ENCODE measurements around the gene CUX1.
"Not testable (repeated sequence)": the region's sequence is repeated elsewhere in the genome, so short reads cannot be mapped to it uniquely, and the experiment has no call there.

CUX1 gene

DNA sequence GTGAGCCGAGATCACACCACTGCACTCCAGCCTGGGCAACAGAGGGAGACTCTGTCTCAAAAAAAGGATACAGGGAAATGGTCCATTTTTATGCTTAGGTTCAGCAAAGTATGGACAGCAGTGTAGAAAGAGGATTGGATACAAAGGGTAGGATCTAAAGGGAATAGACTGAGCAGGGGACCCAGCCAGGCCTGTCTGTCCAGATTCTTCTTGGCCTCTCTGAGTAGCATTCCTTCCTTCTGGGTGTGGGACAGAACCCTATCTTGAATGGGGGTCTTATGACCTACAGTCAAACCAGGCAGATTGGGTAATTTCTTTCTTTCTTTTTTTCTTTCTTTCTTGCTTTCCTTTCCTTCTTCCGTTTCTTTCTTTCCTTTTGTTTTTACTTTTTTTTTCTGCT is 494.9 kb downstream of the CUX1 start:
- DNase-seq (ENCODE audit: low spot score), result no peak

DNA sequence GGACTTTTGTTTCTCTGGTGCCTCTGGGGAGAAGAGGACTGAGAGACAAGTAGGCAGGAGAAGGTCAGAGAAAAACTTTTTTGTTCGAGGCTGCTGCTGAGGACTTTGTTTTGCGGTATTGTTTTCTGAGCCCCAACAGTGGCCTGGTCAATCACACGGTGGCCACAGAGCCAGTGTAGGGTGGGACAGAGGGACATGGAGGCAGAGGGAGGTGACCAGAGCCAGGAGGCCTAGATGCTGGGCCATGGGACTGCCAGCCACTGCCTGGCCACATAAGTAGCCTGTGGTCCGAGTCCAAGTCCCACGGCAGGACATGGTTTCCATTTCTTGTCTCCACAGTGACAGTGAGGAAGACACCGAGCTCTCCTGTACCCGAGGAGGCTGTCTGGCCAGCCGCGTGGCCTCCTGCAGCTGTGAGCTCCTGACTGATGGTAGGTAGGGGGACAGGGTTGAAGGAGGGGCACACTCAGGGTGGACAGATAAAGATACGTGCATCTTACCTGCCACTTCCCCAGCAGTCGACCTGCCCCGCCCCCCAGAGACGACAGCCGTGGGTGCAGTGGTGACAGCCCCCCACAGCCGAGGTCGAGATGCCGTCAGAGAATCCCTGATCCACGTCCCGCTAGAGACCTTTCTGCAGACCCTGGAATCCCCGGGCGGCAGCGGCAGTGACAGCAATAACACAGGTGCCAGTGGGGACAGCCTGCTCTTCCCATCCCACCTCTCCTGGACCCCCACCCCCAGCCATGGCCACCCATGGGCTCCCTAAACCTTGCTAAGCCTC is 496.8 kb downstream of the CUX1 start:
- DNase-seq (ENCODE audit: low spot score), result no peak

DNA sequence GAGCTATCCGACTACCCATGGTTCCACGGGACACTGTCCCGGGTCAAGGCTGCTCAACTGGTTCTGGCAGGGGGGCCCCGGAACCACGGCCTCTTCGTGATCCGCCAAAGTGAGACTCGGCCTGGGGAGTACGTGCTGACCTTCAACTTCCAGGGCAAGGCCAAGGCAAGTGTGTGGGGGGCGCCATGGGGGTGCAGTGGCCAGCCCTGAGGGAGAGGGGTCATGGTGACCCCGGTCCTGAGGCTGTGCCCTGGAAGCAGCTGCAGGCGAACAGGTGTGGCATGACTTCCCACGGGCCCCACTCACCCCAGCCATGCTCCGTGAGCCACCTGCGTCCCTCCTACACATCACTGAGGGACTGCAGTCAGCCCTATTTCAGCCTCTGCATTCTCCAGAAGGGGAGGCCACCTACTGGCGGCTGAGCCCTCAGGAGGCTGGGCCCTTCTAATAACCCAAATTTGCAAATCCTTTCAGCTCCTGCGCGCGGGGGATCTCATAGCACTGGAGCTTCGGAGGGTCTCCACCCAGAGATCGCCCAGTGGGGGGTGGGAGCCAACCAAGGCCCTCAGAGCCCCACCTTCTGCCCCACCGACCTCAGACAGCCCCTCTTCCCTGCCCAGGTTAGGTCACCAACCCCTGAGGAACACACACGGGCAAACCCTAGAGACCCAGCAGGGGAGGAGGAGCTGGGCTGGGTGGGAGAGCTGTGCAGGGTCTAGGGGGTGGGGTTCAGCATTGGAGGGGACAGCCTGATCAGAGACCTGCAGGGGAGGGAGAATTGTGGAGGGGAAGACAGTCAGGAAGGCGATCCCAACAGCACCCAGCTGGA is 500.0 kb downstream of the CUX1 start:
- DNase-seq (ENCODE audit: low spot score), result peak; percentile 44

DNA sequence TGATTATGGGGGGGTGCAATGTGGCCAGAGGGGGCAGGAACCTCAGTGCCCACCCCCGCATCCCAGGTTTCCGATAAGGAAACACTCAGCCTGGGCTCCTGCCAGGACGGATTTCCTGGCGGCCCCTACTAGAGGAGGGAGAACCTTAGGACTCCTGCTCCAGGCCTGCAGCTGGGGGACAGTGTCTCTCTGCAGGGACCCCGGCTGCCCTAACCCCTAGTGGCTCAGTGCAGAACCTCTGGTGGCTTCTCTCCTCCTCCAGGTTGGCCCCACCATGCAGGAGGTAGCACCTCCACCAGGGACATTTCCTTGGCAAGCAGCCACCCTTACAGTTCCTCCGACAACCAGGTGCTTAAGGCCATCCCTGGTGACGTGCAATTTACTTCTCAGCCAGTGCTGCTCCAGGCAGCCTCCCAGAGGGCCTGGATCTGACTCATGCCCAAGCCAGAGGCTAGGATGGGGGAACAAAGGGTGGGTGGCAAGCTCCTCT is 501.1 kb downstream of the CUX1 start:
- no peak for DNase-seq (ENCODE audit: low spot score)

DNA sequence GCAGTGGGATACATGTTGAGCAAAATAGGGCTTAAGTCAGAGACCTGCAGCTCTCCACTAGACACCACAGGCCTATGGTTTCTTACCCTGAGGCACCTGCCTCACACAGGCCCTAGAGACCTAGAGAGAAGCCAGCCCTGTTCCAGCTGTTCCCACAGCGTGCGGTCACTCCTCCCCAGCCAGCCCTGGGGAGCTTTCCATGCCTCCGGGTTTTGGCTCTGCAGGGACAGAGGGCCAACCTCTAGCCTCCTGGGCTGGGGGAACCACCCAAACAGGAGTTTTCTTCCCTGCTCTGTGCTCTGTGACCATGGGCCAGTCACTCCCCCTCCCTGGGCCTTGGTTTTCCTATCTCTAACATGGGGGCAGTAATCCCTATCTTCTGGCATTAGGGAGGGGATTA is 502.2 kb downstream of the CUX1 start:
- DNase-seq (ENCODE audit: low spot score), result no peak

GRCh38 chr7:102320181-102320580 is 502.8 kb downstream of the CUX1 start:
- no peak for DNase-seq (ENCODE audit: low spot score)

DNA sequence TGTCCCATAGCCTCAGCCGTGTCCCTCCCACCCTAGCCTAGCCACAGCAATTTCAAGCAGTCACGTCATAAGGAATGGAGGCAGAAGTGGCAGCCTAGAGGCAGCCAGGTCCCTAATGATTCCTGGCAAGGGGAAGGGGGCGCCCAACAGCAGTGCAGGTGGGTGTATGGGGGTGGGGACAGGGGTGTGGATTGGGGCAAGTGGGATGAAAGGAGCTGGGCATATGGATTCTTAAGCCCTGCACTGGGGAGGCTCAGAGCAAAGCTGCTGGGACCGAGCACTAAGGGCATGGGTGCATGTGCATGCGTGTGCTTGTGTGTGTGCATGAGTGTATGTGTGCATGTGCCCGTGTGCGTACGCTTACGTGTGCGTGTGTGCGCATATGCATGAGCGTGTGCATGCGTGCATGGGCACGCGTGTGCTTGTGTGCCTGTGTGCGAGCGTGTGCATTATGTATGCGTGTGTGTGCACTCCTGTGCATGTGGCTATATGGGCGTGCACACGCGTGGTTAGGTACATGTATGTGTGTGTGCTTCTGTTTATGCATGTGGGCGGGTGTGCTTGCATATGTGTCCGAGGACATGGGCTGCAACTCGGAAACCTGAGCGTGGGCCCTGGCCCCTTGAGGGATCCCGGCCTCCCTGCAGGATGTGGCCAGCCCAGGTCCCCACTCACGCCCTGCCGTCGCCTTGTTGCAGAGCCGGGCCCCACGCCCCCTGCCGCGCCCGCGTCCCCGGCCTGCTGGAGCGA is 503.4 kb downstream of the CUX1 start:
- no peak for DNase-seq (ENCODE audit: low spot score)

GRCh38 chr7:102321351-102322201 is 504.1 kb downstream of the CUX1 start:
- DNase-seq (ENCODE audit: low spot score), result no peak

GRCh38 chr7:102322202-102322715 is 504.8 kb downstream of the CUX1 start:
- no peak for DNase-seq (ENCODE audit: low spot score)

- DNase-seq (ENCODE audit: low spot score), result no peak
Measured at GRCh38 chr7:102323914-102324195, 506.4 kb downstream of the CUX1 start.

DNA sequence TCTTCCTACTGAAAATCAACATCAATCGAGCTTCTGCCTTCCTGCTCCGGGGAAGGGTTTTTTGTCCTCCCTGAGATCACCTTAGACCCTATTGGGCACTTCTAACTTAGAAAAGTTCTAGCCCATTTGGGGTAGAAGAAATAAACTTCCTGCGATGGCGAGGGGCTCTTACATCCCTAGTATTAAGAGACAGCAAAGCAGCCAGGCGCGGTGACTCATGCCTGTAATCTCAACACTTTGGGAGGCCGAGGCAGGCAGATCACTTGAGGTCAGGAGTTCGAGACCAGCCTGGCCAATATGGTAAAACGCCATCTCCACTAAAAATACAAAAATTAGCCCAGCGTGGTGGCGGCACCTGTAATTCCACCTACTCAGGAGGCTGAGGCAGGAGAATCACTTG is 507.7 kb downstream of the CUX1 start:
- not testable (repeated sequence) for DNase-seq (ENCODE audit: low spot score)

- no peak for DNase-seq (ENCODE audit: low spot score)
Measured at GRCh38 chr7:102326157-102326889, 508.9 kb downstream of the CUX1 start.

DNA sequence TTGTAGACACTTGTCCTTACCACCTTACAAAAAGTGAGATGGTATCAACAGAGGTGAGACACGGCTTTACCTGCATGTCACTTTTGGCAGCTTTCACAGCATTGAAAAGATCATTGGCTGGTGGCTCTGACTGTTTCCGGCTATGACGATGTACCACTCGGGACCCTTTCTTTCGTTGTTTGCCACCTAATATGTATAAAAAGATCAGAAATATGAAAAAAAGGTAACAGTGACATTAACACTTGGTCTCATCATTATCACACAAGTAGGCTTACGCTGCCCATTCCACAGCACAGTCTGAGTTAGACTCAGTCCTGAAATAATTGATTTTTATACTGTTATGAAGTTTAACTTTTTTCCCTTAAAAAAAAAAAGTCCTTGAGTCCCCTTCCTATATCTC is 509.8 kb downstream of the CUX1 start:
- not testable (repeated sequence) for DNase-seq (ENCODE audit: low spot score)

DNA sequence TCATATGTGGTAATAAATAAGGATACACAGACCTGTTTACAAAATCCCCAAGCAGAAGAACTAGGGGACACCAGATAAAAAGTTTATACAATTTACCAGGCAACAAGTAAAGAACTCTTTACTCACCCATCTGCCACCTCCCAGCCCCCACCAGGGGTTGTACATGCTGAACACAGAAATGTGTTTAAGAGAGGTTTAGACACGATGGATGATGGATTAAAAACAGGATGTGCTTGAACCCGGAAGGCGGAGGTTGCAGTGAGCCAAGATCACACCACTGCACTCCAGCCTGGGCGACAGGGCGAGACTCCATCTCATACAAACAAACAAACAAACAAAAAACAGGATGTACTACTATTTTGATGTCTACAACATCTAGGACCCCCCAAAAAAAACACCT is 511.4 kb downstream of the CUX1 start:
- DNase-seq (ENCODE audit: low spot score), result not testable (repeated sequence)

- not testable (repeated sequence) for DNase-seq (ENCODE audit: low spot score)
Measured at GRCh38 chr7:102329366-102329765, 511.9 kb downstream of the CUX1 start.

DNA sequence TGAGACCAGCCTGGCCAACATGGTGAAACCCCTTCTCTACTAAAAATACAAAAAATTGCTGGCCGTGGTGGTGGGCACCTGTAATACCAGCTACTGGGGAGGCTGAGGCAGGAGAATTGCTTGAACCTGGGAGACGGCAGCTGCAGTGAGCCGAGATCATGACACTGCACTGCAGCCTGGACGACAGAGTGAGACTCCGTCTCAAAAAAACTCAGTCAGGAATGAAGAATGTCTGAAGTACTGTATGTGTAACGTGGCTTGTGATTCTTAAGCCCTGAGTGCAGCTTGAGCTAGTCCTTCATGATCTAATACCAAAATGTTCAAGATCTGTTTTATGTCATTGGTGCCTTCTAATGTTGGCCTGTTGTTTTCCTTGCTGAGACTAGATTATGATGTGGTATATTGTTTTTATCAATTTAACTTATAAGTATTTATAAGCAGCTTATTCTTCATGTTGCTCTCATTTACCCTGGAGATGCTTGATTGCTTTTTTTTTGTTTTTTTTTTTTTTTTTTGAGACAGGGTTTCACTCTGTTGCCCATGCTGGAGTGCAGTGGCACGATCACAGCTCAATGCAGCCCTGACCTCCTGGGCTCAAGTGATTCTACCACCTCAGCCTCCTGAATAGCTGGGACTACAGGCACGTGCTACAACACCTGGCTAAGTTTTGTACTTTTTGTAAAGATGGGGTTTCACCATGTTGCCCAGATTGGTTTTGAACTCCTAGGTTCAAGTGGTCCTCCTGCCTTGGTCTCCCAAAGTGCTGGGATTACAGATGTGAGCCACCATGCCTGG is 513.4 kb downstream of the CUX1 start:
- DNase-seq (ENCODE audit: low spot score), result not testable (repeated sequence)

All from HuH-7.5 (cell line).